ENCODE data around the gene SEMA3E.

The SEMA3E gene

GRCh38 chr7:83640731-83641537 is 8.0 kb downstream of the SEMA3E start:
- no peak for DNase-seq (ENCODE audit: low read depth in 2 of 2)

- no peak for DNase-seq (ENCODE audit: low read depth in 2 of 2)
Observed at GRCh38 chr7:83640240-83640639, 8.7 kb downstream of the SEMA3E start.

- DNase-seq (ENCODE audit: low read depth in 2 of 2) = no peak
Observed at GRCh38 chr7:83633516-83633915, 15.4 kb downstream of the SEMA3E start.

GRCh38 chr7:83629117-83629880 is 19.6 kb downstream of the SEMA3E start:
- no peak for DNase-seq (ENCODE audit: low read depth in 2 of 2)

GRCh38 chr7:83617858-83618257 is 31.1 kb downstream of the SEMA3E start:
- DNase-seq (ENCODE audit: low read depth in 2 of 2) = no peak

GRCh38 chr7:83614112-83614511 is 34.8 kb downstream of the SEMA3E start:
- no peak for DNase-seq (ENCODE audit: low read depth in 2 of 2)

GRCh38 chr7:83613232-83613631 is 35.7 kb downstream of the SEMA3E start:
- DNase-seq (ENCODE audit: low read depth in 2 of 2) = no peak

- no peak for DNase-seq (ENCODE audit: low read depth in 2 of 2)
Observed at GRCh38 chr7:83611776-83612175, 37.2 kb downstream of the SEMA3E start.

- no peak for DNase-seq (ENCODE audit: low read depth in 2 of 2)
Observed at GRCh38 chr7:83610649-83611304, 38.2 kb downstream of the SEMA3E start.

- no peak for DNase-seq (ENCODE audit: low read depth in 2 of 2)
Observed at GRCh38 chr7:83608716-83609115, 40.2 kb downstream of the SEMA3E start.

GRCh38 chr7:83603649-83604048 is 45.3 kb downstream of the SEMA3E start:
- DNase-seq (ENCODE audit: low read depth in 2 of 2) = no peak

GRCh38 chr7:83599131-83599530 is 49.8 kb downstream of the SEMA3E start:
- DNase-seq (ENCODE audit: low read depth in 2 of 2) = no peak

- no peak for DNase-seq (ENCODE audit: low read depth in 2 of 2)
Observed at GRCh38 chr7:83593921-83594475, 54.9 kb downstream of the SEMA3E start.

- no peak for DNase-seq (ENCODE audit: low read depth in 2 of 2)
Observed at GRCh38 chr7:83588602-83589240, 60.2 kb downstream of the SEMA3E start.

GRCh38 chr7:83586281-83586680 is 62.7 kb downstream of the SEMA3E start:
- no peak for DNase-seq (ENCODE audit: low read depth in 2 of 2)

GRCh38 chr7:83581667-83582435 is 67.1 kb downstream of the SEMA3E start:
- DNase-seq (ENCODE audit: low read depth in 2 of 2) = no peak

GRCh38 chr7:83579740-83580139 is 69.2 kb downstream of the SEMA3E start:
- no peak for DNase-seq (ENCODE audit: low read depth in 2 of 2)

- DNase-seq (ENCODE audit: low read depth in 2 of 2) = no peak
Observed at GRCh38 chr7:83575436-83575835, 73.5 kb downstream of the SEMA3E start.

GRCh38 chr7:83574616-83575015 is 74.3 kb downstream of the SEMA3E start:
- DNase-seq (ENCODE audit: low read depth in 2 of 2) = no peak

GRCh38 chr7:83562960-83563359 is 86.0 kb downstream of the SEMA3E start:
- no peak for DNase-seq (ENCODE audit: low read depth in 2 of 2)

- DNase-seq (ENCODE audit: low read depth in 2 of 2) = no peak
Observed at GRCh38 chr7:83562289-83562688, 86.7 kb downstream of the SEMA3E start.

Data from stimulated activated CD8-positive, alpha-beta memory T cell treated with anti-CD3 and anti-CD28 coated beads, Interleukin-15, amount 100 ng/mL, for 48 hours (primary cell).